OCI-LY7 (cell line): ENCODE measurements around the gene C11orf16. TPM values are rescaled to one million over a fixed set of nuclear protein-coding genes. Genes with fewer than 3 reads are reported as not detected.

Source experiments
- BruUV-seq: library from RNA; stranded (reverse); fragments of 400-500 nt; replicated peaks from 2 replicates; lab custom pipeline; 2021; lab: Mats Ljungman, UMichigan
- CTCF ChIA-PET: fragments of 300-600 bp; sonication (Branson Sonifier 250); formaldehyde crosslinking; loops from one replicate; lab custom pipeline; 2022; ENCODE audit warnings: antibody characterized with exemption; ENCODE audit not compliant: unreplicated experiment; lab: Charles Lee
- POLR2A ChIA-PET: fragments of 300-600 bp; sonication (Branson Sonifier 250); formaldehyde crosslinking; loops from one replicate; lab custom pipeline; 2022; ENCODE audit warnings: antibody characterized with exemption; lab: Charles Lee
- DNase-seq: peaks from one replicate; pipeline ENCODE4 v3.0.0-alpha.2; 2015; ENCODE audit warnings: low spot score
- H2AFZ ChIP-seq: fragments of 200-600 bp; sonication (generic), shearing (Covaris generic); 2 replicates; pipeline ENCODE4 v1.6.1; 2014; ENCODE audit warnings: mild to moderate bottlenecking, antibody characterized with exemption, low read length, moderate library complexity
- H3K27ac ChIP-seq: fragments of 200-600 bp; sonication (generic); 2 replicates; pipeline ENCODE4 v1.5.1; 2014; ENCODE audit warnings: mixed run types, low read depth, mild to moderate bottlenecking, moderate library complexity, low read length, inconsistent platforms; ENCODE audit not compliant: poor library complexity, severe bottlenecking
- H3K36me3 ChIP-seq: fragments of 200-600 bp; sonication (generic); 2 replicates; pipeline ENCODE4 v1.6.1; 2014; ENCODE audit warnings: mild to moderate bottlenecking, antibody characterized with exemption, low read length, moderate library complexity, mixed read lengths; ENCODE audit not compliant: insufficient read depth
- H3K4me1 ChIP-seq: fragments of 200-600 bp; sonication (generic); 2 replicates; pipeline ENCODE4 v1.5.1; 2014; ENCODE audit warnings: mild to moderate bottlenecking, low read length; ENCODE audit not compliant: insufficient read depth, poor library complexity, severe bottlenecking
- H3K4me2 ChIP-seq: fragments of 200-600 bp; sonication (generic); 2 replicates; pipeline ENCODE4 v1.6.1; 2014; ENCODE audit warnings: mild to moderate bottlenecking, low read length
- H3K4me3 ChIP-seq: fragments of 200-600 bp; sonication (generic); 2 replicates; pipeline ENCODE4 v1.5.1; 2014; ENCODE audit warnings: mild to moderate bottlenecking, low read depth, low read length; ENCODE audit not compliant: poor library complexity, severe bottlenecking
- H3K79me2 ChIP-seq: fragments of 200-600 bp; sonication (generic); 2 replicates; pipeline ENCODE4 v1.6.1; 2016; ENCODE audit warnings: low read depth, mild to moderate bottlenecking, low read length, moderate library complexity, mixed read lengths; ENCODE audit not compliant: insufficient read depth
- H3K9me2 ChIP-seq: fragments of 200-600 bp; sonication (generic); 2 replicates; pipeline ENCODE4 v1.6.1; 2016; ENCODE audit warnings: mild to moderate bottlenecking, low read length, mixed read lengths; ENCODE audit not compliant: insufficient read depth
- H3K9me3 ChIP-seq: fragments of 200-600 bp; sonication (generic); 2 replicates; pipeline ENCODE4 v1.6.1; 2014; ENCODE audit warnings: mild to moderate bottlenecking, mixed run types, low read length, mixed read lengths
- H4K20me1 ChIP-seq: fragments of 200-600 bp; sonication (generic); 2 replicates; pipeline ENCODE4 v1.6.1; 2014; ENCODE audit warnings: mild to moderate bottlenecking, antibody characterized with exemption, low read length, moderate library complexity, mixed read lengths; ENCODE audit not compliant: insufficient read depth
- CTCF ChIP-seq: fragments of 200-600 bp; sonication (generic); conservative IDR thresholded peaks from 2 replicates; pipeline ENCODE4 v1.5.1; 2014; ENCODE audit warnings: mild to moderate bottlenecking, antibody characterized with exemption, low read length, moderate library complexity, mixed read lengths
- EZH2phosphoT487 ChIP-seq: fragments of 200-600 bp; sonication (generic); IDR thresholded peaks from 2 replicates; pipeline ENCODE4 v1.6.1; 2018; ENCODE audit warnings: low read depth, borderline replicate concordance, mild to moderate bottlenecking, mixed run types, antibody characterized with exemption, low read length, moderate library complexity, mixed read lengths
- intact Hi-C: fragments of 100-400 bp; cut with micrococcal nuclease; formaldehyde crosslinking; loops from one replicate; pipeline ENCODE4 v1.10.0; 2022; ENCODE audit not compliant: unreplicated experiment
- total RNA-seq, 2 experiments: library from RNA; depleted of rRNA in 1 of 2; stranded (reverse); fragments of >200 nt in 1 of 2; shearing (Covaris generic) in 1 of 2; gene quantifications; 2 replicates each; pipeline ENCODE4 v1.2.3, GENCODE V29; 2014 to 2022

Gene C11orf16
- total RNA-seq, 2 experiments from 2014 or later = not detected

- H3K36me3 ChIP-seq = peaks cover 23% of the 10 kb centered on the region; the same call in 1 of the 2 replicates
- no peaks in the 10 kb centered on the region for H3K4me1 ChIP-seq
- H4K20me1 ChIP-seq = no peaks in the 10 kb centered on the region
- H3K9me3 ChIP-seq = no peaks in the 10 kb centered on the region
- no TSS peak for BruUV-seq
- TF ChIP-seq CTCF (no peak), EZH2phosphoT487 (no peak)
- no peak overlapping the region for H3K27ac ChIP-seq
- H3K4me3 ChIP-seq = no peak overlapping the region
- no peaks in the 10 kb centered on the region for H3K9me2 ChIP-seq
- intact Hi-C loops = no loop called here
- H2AFZ ChIP-seq = no peak overlapping the region
- ChIA-PET POLR2A (interaction anchor here (0.6 to 0.8 kb wide), 2 partner anchors 15 to 623 kb away, joined by 3 to 5 read pairs; no protein-coding TSS in a partner anchor), CTCF (no interaction called here)
- DNase-seq = no peak
- H3K79me2 ChIP-seq = no peaks in the 10 kb centered on the region
- no peak overlapping the region for H3K4me2 ChIP-seq
Measured at GRCh38 chr11:8925711-8926110, 7.0 kb downstream of the C11orf16 start.

GRCh38 chr11:8922691-8923090, 10.1 kb downstream of the C11orf16 start:
- no peak for TF ChIP-seq EZH2phosphoT487
- TF ChIP-seq CTCF = no peak
- intact Hi-C loops = no loop called here
- no peak overlapping the region for H3K4me2 ChIP-seq
- ChIA-PET POLR2A (interaction anchor here (0.6 kb wide), 1 partner anchor 10 kb away, joined by 3 read pairs; no protein-coding TSS in a partner anchor), CTCF (no interaction called here)
- H3K79me2 ChIP-seq = no peaks in the 10 kb centered on the region
- no peak overlapping the region for H3K4me3 ChIP-seq
- no peaks in the 10 kb centered on the region for H4K20me1 ChIP-seq
- H2AFZ ChIP-seq = no peak overlapping the region
- H3K4me1 ChIP-seq = no peaks in the 10 kb centered on the region
- BruUV-seq = TSS peak; percentile 37
- H3K9me3 ChIP-seq = no peaks in the 10 kb centered on the region
- no peak for DNase-seq
- no peaks in the 10 kb centered on the region for H3K9me2 ChIP-seq
- peaks cover 48% of the 10 kb centered on the region; the same call in 1 of the 2 replicates for H3K36me3 ChIP-seq
- no peak overlapping the region for H3K27ac ChIP-seq

- Histone ChIP-seq H3K9me3 (no peaks in the 10 kb centered on the region), H3K4me2 (no peak overlapping the region), H3K9me2 (no peaks in the 10 kb centered on the region), H3K27ac (no peak overlapping the region), H4K20me1 (no peaks in the 10 kb centered on the region), H3K4me1 (peaks cover 21% of the 10 kb centered on the region), H3K4me3 (no peak overlapping the region), H2AFZ (no peak overlapping the region), H3K36me3 (peaks cover 61% of the 10 kb centered on the region), H3K79me2 (peaks cover 2% of the 10 kb centered on the region; the same call in 1 of the 2 replicates)
- POLR2A ChIA-PET = no interaction called here
- TF ChIP-seq CTCF (no peak), EZH2phosphoT487 (no peak)
- CTCF ChIA-PET = no interaction called here
- no TSS peak for BruUV-seq
- no peak for DNase-seq
- intact Hi-C loops = loop anchor here (10.0 kb wide), 1 partner anchor 838 kb away; no protein-coding TSS in a partner anchor
Measured at GRCh38 chr11:8917157-8917825, 15.5 kb downstream of the C11orf16 start.
